ENCODE data around the gene TMTC4. TPM values are rescaled to one million over a fixed set of nuclear protein-coding genes. Genes with fewer than 3 reads are reported as not detected.

TMTC4 gene
- total RNA-seq, 3 donors from 2014 or later (not counting 1 experiment from before 2014, with no cell fraction given), result 16.2 to 24.9 (median 17.3) TPM

- Histone ChIP-seq H3K36me3 (ENCODE audit: control insufficient read depth, insufficient read depth, low read length) (no peaks in the 10 kb centered on the region), H3K4me1 (ENCODE audit: control insufficient read depth, insufficient read depth, low read length) (no peaks in the 10 kb centered on the region), H3K4me3 (ENCODE audit: low read length) (no peak overlapping the region), H3K27me3 (ENCODE audit: control insufficient read depth, insufficient read depth, low read length) (no peaks in the 10 kb centered on the region), H3K9me3 (ENCODE audit: control insufficient read depth, insufficient read depth, low read length) (no peaks in the 10 kb centered on the region), H3K27ac (ENCODE audit: low read length) (no peak overlapping the region)
- Mint-ChIP-seq H3K4me3 (no peak overlapping the region), H3K4me1 (peaks cover 8 to 21% of the 10 kb centered on the region in 2 donors), H3K9me3 (no peaks in the 10 kb centered on the region), H3K36me3 (no peaks in the 10 kb centered on the region), H3K27ac (no peak overlapping the region), H3K27me3 (ENCODE audit: low read depth in 2 of 2) (no peaks in the 10 kb centered on the region)
- DNase-seq, result no peak
- ATAC-seq, result no peak
- intact Hi-C loops (cut with micrococcal nuclease), result no loop called here
- 64% methylated on average over 7 of the region's 7 CpGs for WGBS (ENCODE audit: insufficient coverage)
- no peak for TF ChIP-seq CTCF (IDR thresholded peaks at IDR 0.05)
Measured at GRCh38 chr13:100561599-100562204, 112.9 kb downstream of the TMTC4 start.

DNA sequence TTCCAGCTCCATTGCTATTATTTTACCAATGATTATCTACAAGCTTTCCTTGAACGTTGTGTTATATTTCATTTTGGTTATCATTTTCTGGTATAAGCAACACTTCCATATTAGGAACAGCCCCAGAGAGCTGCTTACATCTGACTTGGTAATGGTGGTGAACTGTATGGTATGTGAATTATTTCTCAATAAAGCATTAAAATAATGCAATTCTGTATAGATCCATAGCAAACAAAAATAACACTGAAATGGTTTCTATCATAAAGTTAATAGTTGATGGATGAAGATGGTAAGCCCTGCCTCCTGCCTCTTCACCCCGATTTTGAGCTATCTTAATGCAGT lies 113.5 kb downstream of the TMTC4 start:
- no peaks in the 10 kb centered on the region for H3K9me3 Mint-ChIP-seq
- H3K4me1 Mint-ChIP-seq, result peaks cover 4 to 17% of the 10 kb centered on the region in 2 donors
- no peaks in the 10 kb centered on the region for H3K36me3 Mint-ChIP-seq
- H3K4me3 Mint-ChIP-seq, result no peak overlapping the region
- no peak for DNase-seq
- 100% methylated on average over 1 of the region's 2 CpGs for WGBS (ENCODE audit: insufficient coverage)
- H3K27me3 ChIP-seq (ENCODE audit: control insufficient read depth, insufficient read depth, low read length), result no peaks in the 10 kb centered on the region
- intact Hi-C loops (cut with micrococcal nuclease), result no loop called here
- H3K27ac ChIP-seq (ENCODE audit: low read length), result no peak overlapping the region
- H3K27ac Mint-ChIP-seq, result no peak overlapping the region
- ATAC-seq, result no peak
- no peak for TF ChIP-seq CTCF (IDR thresholded peaks at IDR 0.05)
- no peak overlapping the region for H3K4me3 ChIP-seq (ENCODE audit: low read length)
- H3K27me3 Mint-ChIP-seq (ENCODE audit: low read depth in 2 of 2), result no peaks in the 10 kb centered on the region
- no peaks in the 10 kb centered on the region for H3K4me1 ChIP-seq (ENCODE audit: control insufficient read depth, insufficient read depth, low read length)
- H3K9me3 ChIP-seq (ENCODE audit: control insufficient read depth, insufficient read depth, low read length), result no peaks in the 10 kb centered on the region
- H3K36me3 ChIP-seq (ENCODE audit: control insufficient read depth, insufficient read depth, low read length), result no peaks in the 10 kb centered on the region

- Histone ChIP-seq H3K27me3 (ENCODE audit: control insufficient read depth, insufficient read depth, low read length) (no peaks in the 10 kb centered on the region), H3K27ac (ENCODE audit: low read length) (no peak overlapping the region), H3K4me3 (ENCODE audit: low read length) (no peak overlapping the region), H3K4me1 (ENCODE audit: control insufficient read depth, insufficient read depth, low read length) (no peaks in the 10 kb centered on the region), H3K36me3 (ENCODE audit: control insufficient read depth, insufficient read depth, low read length) (no peaks in the 10 kb centered on the region), H3K9me3 (ENCODE audit: control insufficient read depth, insufficient read depth, low read length) (no peaks in the 10 kb centered on the region)
- no peak overlapping the region for H3K4me3 Mint-ChIP-seq
- H3K27ac Mint-ChIP-seq, result no peak overlapping the region
- H3K27me3 Mint-ChIP-seq (ENCODE audit: low read depth in 2 of 2), result no peaks in the 10 kb centered on the region
- no peaks in the 10 kb centered on the region for H3K36me3 Mint-ChIP-seq
- peaks cover 4 to 13% of the 10 kb centered on the region in 2 donors for H3K4me1 Mint-ChIP-seq
- intact Hi-C loops (cut with micrococcal nuclease), result no loop called here
- no peak for TF ChIP-seq CTCF (IDR thresholded peaks at IDR 0.05)
- ATAC-seq (no peak), DNase-seq (no peak)
- WGBS (ENCODE audit: insufficient coverage), result 97% methylated on average over 15 of the region's 15 CpGs
- no peaks in the 10 kb centered on the region for H3K9me3 Mint-ChIP-seq
Measured at GRCh38 chr13:100560498-100561157, 114.0 kb downstream of the TMTC4 start.

DNA sequence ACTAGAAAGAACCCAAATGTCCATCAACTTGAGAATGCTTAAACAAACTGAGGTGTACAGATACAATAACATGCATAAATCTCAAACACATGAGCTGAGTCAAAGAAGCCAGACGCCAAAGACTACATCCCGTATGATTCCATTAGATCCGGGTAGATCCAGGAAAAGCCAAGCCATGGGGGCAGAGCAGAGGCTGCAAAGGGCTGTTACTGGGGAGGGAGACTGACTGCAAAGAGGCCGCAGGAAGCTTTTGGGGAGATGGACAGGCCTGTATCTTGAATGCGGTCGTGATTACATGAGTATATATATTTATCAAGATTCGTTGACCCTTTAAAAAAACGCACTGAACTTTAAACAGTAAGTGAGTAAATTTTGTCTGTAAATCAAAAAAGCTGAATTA lies 114.7 kb downstream of the TMTC4 start:
- Mint-ChIP-seq H3K27me3 (ENCODE audit: low read depth in 2 of 2) (no peaks in the 10 kb centered on the region), H3K36me3 (no peaks in the 10 kb centered on the region), H3K27ac (no peak overlapping the region), H3K9me3 (no peaks in the 10 kb centered on the region), H3K4me1 (peaks cover 4 to 10% of the 10 kb centered on the region in 2 donors), H3K4me3 (no peak overlapping the region)
- no peaks in the 10 kb centered on the region for H3K4me1 ChIP-seq (ENCODE audit: control insufficient read depth, insufficient read depth, low read length)
- DNase-seq, result no peak
- H3K9me3 ChIP-seq (ENCODE audit: control insufficient read depth, insufficient read depth, low read length), result no peaks in the 10 kb centered on the region
- no peak for TF ChIP-seq CTCF (IDR thresholded peaks at IDR 0.05)
- intact Hi-C loops (cut with micrococcal nuclease), result no loop called here
- H3K27me3 ChIP-seq (ENCODE audit: control insufficient read depth, insufficient read depth, low read length), result no peaks in the 10 kb centered on the region
- H3K36me3 ChIP-seq (ENCODE audit: control insufficient read depth, insufficient read depth, low read length), result no peaks in the 10 kb centered on the region
- WGBS (ENCODE audit: insufficient coverage), result 93% methylated on average over 8 of the region's 8 CpGs
- ATAC-seq, result no peak
- no peak overlapping the region for H3K4me3 ChIP-seq (ENCODE audit: low read length)
- H3K27ac ChIP-seq (ENCODE audit: low read length), result no peak overlapping the region

All from natural killer cell (primary cell).